COR-L47 (cell line): Measurements from ENCODE around the gene DRC1.

Experiments used
- DNase-seq: peaks from one replicate; lab custom pipeline; 2025; lab: John Stamatoyannopoulos, UW

DRC1 gene

DNA sequence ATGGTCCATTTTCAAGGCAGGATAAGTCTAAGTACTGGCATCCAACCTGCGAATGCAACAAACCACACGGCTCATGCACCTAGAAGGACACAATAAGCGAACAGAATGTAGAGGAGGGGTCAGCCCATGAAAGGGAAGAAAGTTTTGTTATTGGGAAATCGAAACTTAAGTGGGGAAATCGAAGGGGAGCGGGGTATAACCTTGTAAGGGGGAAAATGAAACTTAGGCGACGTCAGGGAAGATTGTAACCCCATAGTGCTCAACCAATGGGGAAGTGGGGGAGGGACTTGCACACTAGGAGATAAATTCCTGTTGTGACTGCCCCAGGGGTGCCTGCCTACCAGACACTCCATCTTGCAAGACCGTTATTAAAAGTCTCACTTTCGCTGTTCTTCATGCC is 91.8 kb downstream of the DRC1 start:
- DNase-seq: no peak

DNA sequence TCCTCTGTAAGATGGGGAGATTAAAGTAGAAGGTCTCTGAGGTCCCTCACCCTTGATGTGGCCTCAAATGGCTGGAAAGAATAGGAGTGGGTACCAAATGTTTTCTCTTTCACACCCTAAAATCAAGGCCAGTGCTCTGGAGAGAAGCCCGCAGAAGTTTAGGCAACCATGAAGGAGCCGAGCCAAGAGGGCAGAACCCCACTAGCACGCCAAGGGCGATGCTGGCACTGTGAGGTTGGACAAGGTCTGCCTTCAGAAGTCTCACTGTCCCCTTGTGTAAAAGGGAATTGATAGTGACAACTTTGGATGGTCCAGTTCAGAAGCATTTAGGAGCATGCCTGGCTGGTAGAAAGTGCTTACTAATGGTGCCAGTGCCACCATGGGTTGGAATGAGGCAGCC is 92.5 kb downstream of the DRC1 start:
- no peak for DNase-seq

DNA sequence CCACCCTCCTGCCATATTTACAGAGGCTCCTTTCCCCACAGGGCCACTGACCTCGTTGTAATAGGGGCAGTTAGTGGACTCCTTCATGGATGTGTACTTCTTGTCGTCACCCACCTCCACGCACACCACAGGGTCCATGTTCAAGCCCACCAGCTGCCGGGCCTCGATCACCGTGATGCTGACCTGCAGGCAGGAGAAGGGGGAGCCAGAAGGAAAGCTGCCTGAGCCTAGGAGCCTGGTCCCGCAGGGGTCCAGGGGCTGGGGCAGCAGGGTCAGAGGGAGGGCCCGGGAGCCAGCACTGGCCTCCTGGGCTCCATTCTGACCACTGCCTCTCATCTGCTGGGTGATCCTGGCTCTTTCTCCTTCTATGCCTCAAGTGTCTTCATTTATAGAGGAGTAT is 93.2 kb downstream of the DRC1 start:
- no peak for DNase-seq

DNA sequence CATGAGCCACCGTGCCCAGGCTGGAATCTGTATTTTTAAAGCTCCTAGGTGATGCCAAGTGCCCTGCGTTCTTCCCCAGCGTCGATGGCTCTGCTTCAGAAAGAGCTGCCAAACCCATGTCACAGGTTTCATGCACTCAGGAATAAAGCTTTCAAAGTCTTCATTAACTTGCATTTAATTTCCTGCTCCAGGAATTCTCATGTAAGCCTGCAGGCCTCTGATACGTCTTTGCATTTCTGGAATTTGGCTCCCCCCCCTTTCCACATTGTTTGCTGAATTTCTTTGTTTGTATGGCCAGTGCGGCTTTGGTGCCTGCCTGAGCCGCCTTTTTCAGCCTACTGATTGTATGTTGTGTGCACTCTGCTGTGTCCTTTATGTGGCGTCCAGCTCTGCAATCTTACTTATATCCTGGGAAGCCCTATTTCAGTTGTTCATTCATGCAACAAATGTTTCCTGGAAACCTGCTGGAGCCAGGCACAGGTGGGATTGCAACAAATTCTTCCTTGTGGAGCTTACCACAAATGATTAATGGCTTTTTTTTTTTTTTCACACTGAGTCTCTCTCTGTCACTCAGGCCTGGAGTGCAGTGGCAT is 94.1 kb downstream of the DRC1 start:
- no peak for DNase-seq

DNA sequence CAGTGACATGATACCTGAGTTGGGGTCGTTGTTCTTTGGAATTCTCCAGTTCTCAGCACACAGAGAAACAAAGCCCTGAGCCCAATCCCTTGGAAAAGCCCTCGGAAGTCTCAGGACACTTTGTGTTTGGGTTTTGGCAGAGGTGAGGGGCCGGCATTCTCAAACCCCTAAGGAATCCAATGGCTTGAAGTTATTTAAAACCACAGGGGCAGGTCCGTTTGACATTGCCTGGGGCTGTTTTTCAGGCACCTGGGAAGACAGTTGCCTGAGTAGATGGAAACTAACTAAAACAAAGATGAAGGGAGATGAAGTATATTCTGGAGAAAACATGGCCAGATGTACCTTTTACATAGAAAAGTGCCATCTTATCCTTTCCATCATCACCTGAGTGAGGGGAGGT is 98.7 kb downstream of the DRC1 start:
- no peak for DNase-seq

DNA sequence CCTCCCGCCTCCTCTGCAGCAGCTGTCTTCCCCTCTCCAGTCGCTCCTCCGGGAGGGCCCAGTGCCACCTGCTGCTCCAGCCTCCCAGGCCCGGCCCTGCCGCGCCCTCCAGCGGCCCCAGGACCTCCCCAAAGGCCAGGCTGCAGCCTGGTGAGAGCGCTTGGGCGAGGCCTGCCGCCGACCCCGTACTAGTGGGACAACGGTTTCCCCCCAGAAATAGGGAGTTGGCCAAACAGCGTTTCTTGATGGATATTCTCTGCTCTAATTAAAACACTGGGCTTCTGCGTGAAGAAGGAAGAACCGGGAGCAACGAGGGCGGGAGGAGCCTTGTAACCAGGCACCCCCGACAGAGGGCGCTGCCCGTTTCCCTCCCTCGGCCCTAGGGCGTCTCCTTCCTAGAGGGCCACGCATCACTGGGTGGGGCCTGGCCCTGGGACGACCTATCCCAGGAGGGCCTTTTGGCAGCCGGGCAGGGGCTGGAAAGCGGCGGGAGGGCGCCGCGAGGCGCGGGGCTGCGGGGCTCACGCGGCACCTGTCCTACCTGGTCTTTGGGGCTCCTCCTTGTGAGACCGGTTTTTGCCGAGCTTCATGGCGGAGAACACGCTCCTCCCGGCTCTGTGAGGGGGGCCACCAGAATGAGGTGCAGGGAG is 101.6 kb downstream of the DRC1 start:
- DNase-seq: peak; percentile 81

DNA sequence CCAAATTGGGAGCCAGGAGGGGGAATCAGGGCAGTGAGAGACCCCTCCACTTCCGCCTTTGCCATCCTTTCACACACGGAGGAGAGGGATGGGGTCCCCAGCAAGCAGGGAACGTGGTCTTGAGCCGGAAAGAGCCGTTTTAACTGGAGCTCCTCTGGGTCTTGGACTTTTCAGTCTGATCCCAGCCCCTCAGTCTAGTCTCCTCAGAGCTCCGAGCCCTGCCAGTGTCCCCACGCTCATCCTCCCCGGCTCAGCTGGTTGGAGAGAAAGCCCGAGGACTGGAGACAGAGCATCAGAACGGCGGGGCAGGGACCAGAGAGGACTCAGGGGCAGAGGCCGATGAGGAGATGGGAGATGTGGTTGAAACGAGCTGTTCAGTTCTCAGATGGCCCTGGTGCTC is 102.3 kb downstream of the DRC1 start:
- no peak for DNase-seq

DNA sequence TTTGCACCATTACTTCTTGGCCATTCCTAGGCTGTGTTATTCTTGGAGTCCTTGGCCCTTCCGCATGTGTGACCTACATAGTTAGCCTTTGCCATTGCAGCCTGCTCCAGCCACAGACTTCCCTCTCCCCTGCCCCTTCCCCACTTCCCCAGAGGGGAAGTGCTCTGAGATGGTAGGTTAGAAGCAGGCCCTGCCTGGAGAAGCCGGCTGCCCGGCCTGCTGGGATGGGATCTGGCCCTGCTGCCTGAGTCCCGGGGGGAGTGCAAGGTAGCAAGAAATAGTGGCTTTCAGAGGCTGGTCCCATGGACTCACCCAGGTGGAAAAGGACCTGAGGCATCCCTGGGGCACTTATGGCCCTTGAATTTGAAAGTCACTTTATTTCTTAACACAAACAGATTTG is 104.6 kb downstream of the DRC1 start:
- DNase-seq: no peak
